Endothelial cell of umbilical vein (primary cell): ENCODE measurements around the gene PEX5L. TPM values are rescaled to one million over a fixed set of nuclear protein-coding genes. Genes with fewer than 3 reads are reported as not detected.

Source experiments
- BruUV-seq: library from RNA; stranded (reverse); fragments of 400-500 nt; replicated peaks from 2 replicates; lab custom pipeline; 2021; lab: Mats Ljungman, UMichigan
- CTCF ChIA-PET: fragments of 300-600, 350-600 bp; sonication (Branson Sonifier 250); formaldehyde crosslinking; loops from one replicate; lab custom pipeline; 2021; ENCODE audit warnings: antibody characterized with exemption, inconsistent platforms; lab: Charles Lee
- POLR2A ChIA-PET: fragments of 300-600, 350-600 bp; sonication (Branson Sonifier 250); formaldehyde crosslinking; loops from one replicate; lab custom pipeline; 2021; ENCODE audit warnings: antibody characterized with exemption, inconsistent platforms; lab: Charles Lee
- DNase-seq: peaks from one replicate; pipeline ENCODE4 v3.0.0-alpha.2; 2011; ENCODE audit warnings: low read depth, low spot score
- FAIRE-seq: peaks from 2 replicates; lab custom pipeline; 2011; peaks lifted over from hg19 to GRCh38; lab: Jason Lieb, UNC
- H2AFZ ChIP-seq: 2 replicates; pipeline ENCODE4 v1.6.0; 2012; ENCODE audit warnings: low read depth, low read length, control low read depth, inconsistent platforms
- H3K27ac ChIP-seq: 2 replicates; pipeline ENCODE4 v1.5.1; 2011; ENCODE audit warnings: low read depth, mild to moderate bottlenecking, control low read depth, low read length, moderate library complexity; ENCODE audit not compliant: insufficient read depth
- H3K27me3 ChIP-seq, 2 experiments: 2 replicates each; pipeline versions ENCODE4 v1.6.0 to v1.6.1; 2011; ENCODE audit warnings: low read length in 2 of 2, mixed read lengths in 1 of 2; ENCODE audit not compliant: control insufficient read depth in 2 of 2, insufficient read depth in 2 of 2
- H3K36me3 ChIP-seq, 2 experiments: 2 replicates in 1 of 2; 3 replicates in 1 of 2; pipeline ENCODE4 v1.5.1; 2011; ENCODE audit warnings: low read length in 2 of 2, mild to moderate bottlenecking in 1 of 2, moderate library complexity in 1 of 2; ENCODE audit not compliant: control insufficient read depth in 2 of 2, insufficient read depth in 2 of 2; ENCODE audit errors: extremely low read depth in 1 of 2
- H3K4me1 ChIP-seq: 3 replicates; pipeline ENCODE4 v1.5.1; 2011; ENCODE audit warnings: mild to moderate bottlenecking, low read length; ENCODE audit not compliant: control insufficient read depth, insufficient read depth; ENCODE audit errors: extremely low read depth
- H3K4me2 ChIP-seq: 2 replicates; pipeline ENCODE4 v1.6.1; 2011; ENCODE audit warnings: low read length, control low read depth, mixed read lengths; ENCODE audit not compliant: insufficient read depth
- H3K4me3 ChIP-seq, 3 experiments: fragments of 200-600 bp in 1 of 3; sonication (generic), shearing (Covaris generic) in 1 of 3; replicated peaks in 1 of 3; 2 replicates each; pipeline ENCODE4 v1.5.1; 2011 to 2016; ENCODE audit warnings: control low read depth in 3 of 3, low read length in 3 of 3, mild to moderate bottlenecking in 2 of 3, inconsistent platforms in 1 of 3, low read depth in 1 of 3, moderate library complexity in 1 of 3; ENCODE audit not compliant: insufficient read depth in 1 of 3
- H3K79me2 ChIP-seq: 2 replicates; pipeline ENCODE4 v1.6.0; 2012; ENCODE audit warnings: low read length, inconsistent platforms; ENCODE audit not compliant: control insufficient read depth, insufficient read depth
- H3K9ac ChIP-seq: replicated peaks from 2 replicates; pipeline ENCODE3; 2011; ENCODE audit warnings: low read length, control low read depth; ENCODE audit not compliant: insufficient read depth; ENCODE audit errors: extremely low read depth
- H3K9me1 ChIP-seq: replicated peaks from 3 replicates; pipeline ENCODE4 v1.6.0; 2011; ENCODE audit warnings: mild to moderate bottlenecking, low read length; ENCODE audit not compliant: control insufficient read depth, insufficient read depth; ENCODE audit errors: extremely low read depth
- H3K9me3 ChIP-seq: replicated peaks from 2 replicates; pipeline ENCODE4 v1.5.1; 2012; ENCODE audit warnings: low read length, inconsistent platforms; ENCODE audit not compliant: control insufficient read depth, insufficient read depth
- H4K20me1 ChIP-seq: replicated peaks from 2 replicates; pipeline ENCODE3; 2011; ENCODE audit warnings: mild to moderate bottlenecking, low read length; ENCODE audit not compliant: control insufficient read depth, insufficient read depth; ENCODE audit errors: extremely low read depth
- EZH2 ChIP-seq: IDR thresholded peaks from 2 replicates; pipeline ENCODE4 v1.6.1; 2012; ENCODE audit warnings: borderline replicate concordance, low read depth, mild to moderate bottlenecking, moderate library complexity, low read length, inconsistent platforms; ENCODE audit not compliant: severe bottlenecking
- FOS ChIP-seq: IDR thresholded peaks from 2 replicates; pipeline ENCODE4 v1.6.1; 2011; ENCODE audit warnings: mild to moderate bottlenecking, low read length, moderate library complexity, borderline replicate concordance; ENCODE audit not compliant: insufficient read depth
- GATA2 ChIP-seq: IDR thresholded peaks from 2 replicates; pipeline ENCODE4 v1.7.0; 2011; ENCODE audit warnings: low read depth, mild to moderate bottlenecking, moderate library complexity, mixed read lengths, low read length; ENCODE audit not compliant: insufficient read length, insufficient read depth
- JUN ChIP-seq: IDR thresholded peaks from 2 replicates; pipeline ENCODE4 v1.6.1; 2011; ENCODE audit warnings: borderline replicate concordance, low read depth; ENCODE audit not compliant: insufficient read length, insufficient read depth
- MYC ChIP-seq: IDR thresholded peaks from one replicate; pipeline ENCODE4 v1.6.1; 2011; ENCODE audit warnings: mild to moderate bottlenecking, low read depth, low read length
- POLR2A ChIP-seq: IDR thresholded peaks from 2 replicates; pipeline ENCODE4 v1.6.1; 2012; ENCODE audit warnings: low read depth, mild to moderate bottlenecking, control low read depth, low read length
- POLR2AphosphoS5 ChIP-seq: IDR thresholded peaks from 2 replicates; pipeline ENCODE4 v1.6.1; 2012; ENCODE audit warnings: low read depth, mild to moderate bottlenecking, control low read depth, low read length, moderate library complexity; ENCODE audit not compliant: insufficient read depth
- dilution Hi-C: fragments of 300-500 bp; cut with MboI; formaldehyde crosslinking; loops from one replicate; pipeline ENCODE4 v1.15.0; 2019; ENCODE audit warnings: low sequenced_read_pairs; ENCODE audit not compliant: extremely low pct_ligation_motif_present
- intact Hi-C: fragments of 100-400 bp; cut with micrococcal nuclease; formaldehyde crosslinking; loops from one replicate; pipeline ENCODE4 v1.10.0; 2022
- polyA plus RNA-seq, 4 experiments: library from polyadenylated mRNA; depleted of rRNA in 3 of 4; stranded (reverse) in 3 of 4; unstranded in 1 of 4; fragments of >200 nt; gene quantifications; 2 replicates each; pipeline versions ENCODE4 v1.2.1 to v1.2.3, GENCODE V29; 2011 to 2012; ENCODE audit warnings: missing spikeins in 1 of 4
- total RNA-seq: library from RNA; stranded (reverse); gene quantifications from 2 replicates; pipeline ENCODE4 v1.2.3, GENCODE V29; 2021
- TF ChIP-seq, protein P1 (sequence below), 2 donors: IDR thresholded peaks; 1 replicate in 1 of 2; 2 replicates in 1 of 2; pipeline ENCODE4 v1.5.1; 2011; ENCODE audit warnings: low read length in 2 of 2, mild to moderate bottlenecking in 2 of 2, moderate library complexity in 2 of 2, control low read depth in 1 of 2, inconsistent platforms in 1 of 2, low read depth in 1 of 2; ENCODE audit not compliant: insufficient read depth in 1 of 2; ENCODE audit errors: extremely low read depth in 1 of 2
- TF ChIP-seq, protein P2 (sequence below): IDR thresholded peaks from 2 replicates; pipeline ENCODE4 v1.6.1; 2011; ENCODE audit not compliant: insufficient read depth, insufficient read length

The PEX5L gene
- total and polyA plus RNA-seq, 2 donors (not counting 3 experiments of a cell fraction or from before 2014, with no cell fraction given) = not detected

DNA sequence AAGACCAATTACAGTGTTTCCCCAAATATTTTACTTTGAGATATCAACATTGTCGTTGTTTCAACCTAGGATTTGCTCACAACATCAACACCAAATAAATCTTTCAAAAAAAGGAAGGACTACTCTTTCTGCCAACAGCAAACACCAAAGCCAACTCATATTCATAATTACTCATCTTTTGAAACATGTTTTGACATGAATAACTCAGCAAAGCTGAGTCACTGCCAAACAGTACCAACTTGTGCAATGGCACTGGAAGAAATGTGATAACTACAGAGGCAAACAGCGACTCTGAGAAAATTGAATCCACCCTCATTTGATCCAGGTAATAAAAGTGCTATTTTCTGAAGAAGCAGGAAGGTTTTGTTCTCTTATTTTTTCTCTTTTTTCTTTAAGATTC is 67.2 kb downstream of the PEX5L start:
- no TSS peak for BruUV-seq
- dilution Hi-C loops (no loop called here), intact Hi-C loops (no loop called here)
- Histone ChIP-seq H3K36me3 (no peaks in the 10 kb centered on the region), H3K4me1 (no peaks in the 10 kb centered on the region), H4K20me1 (no peaks in the 10 kb centered on the region), H3K27ac (no peak overlapping the region), H3K79me2 (no peaks in the 10 kb centered on the region), H3K9me3 (no peaks in the 10 kb centered on the region), H2AFZ (no peak overlapping the region), H3K4me3 (no peak overlapping the region), H3K9me1 (no peaks in the 10 kb centered on the region), H3K4me2 (no peak overlapping the region), H3K9ac (no peak overlapping the region), H3K27me3 (no peaks in the 10 kb centered on the region)
- ChIA-PET CTCF (no interaction called here), POLR2A (no interaction called here)
- TF ChIP-seq POLR2AphosphoS5 (no peak), EZH2 (no peak), FOS (no peak), POLR2A (no peak), JUN (no peak), GATA2 (no peak), MYC (no peak)
- TF ChIP-seq, protein P1, sequence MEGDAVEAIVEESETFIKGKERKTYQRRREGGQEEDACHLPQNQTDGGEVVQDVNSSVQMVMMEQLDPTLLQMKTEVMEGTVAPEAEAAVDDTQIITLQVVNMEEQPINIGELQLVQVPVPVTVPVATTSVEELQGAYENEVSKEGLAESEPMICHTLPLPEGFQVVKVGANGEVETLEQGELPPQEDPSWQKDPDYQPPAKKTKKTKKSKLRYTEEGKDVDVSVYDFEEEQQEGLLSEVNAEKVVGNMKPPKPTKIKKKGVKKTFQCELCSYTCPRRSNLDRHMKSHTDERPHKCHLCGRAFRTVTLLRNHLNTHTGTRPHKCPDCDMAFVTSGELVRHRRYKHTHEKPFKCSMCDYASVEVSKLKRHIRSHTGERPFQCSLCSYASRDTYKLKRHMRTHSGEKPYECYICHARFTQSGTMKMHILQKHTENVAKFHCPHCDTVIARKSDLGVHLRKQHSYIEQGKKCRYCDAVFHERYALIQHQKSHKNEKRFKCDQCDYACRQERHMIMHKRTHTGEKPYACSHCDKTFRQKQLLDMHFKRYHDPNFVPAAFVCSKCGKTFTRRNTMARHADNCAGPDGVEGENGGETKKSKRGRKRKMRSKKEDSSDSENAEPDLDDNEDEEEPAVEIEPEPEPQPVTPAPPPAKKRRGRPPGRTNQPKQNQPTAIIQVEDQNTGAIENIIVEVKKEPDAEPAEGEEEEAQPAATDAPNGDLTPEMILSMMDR (IDR thresholded peaks at IDR 0.05; ENCODE audit: extremely low read depth in 1 of 2, insufficient read depth in 1 of 2, low read depth in 1 of 2, low read length in 2 of 2) = no peak
- TF ChIP-seq, protein P2, sequence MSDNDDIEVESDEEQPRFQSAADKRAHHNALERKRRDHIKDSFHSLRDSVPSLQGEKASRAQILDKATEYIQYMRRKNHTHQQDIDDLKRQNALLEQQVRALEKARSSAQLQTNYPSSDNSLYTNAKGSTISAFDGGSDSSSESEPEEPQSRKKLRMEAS = no peak
- FAIRE-seq (no peak), DNase-seq (no peak)
